GM19468 (cell line): ENCODE measurements around the gene CCR5AS.

ENCODE experiments used
- ATAC-seq: cut with Tn5 transposase; IDR thresholded peaks from one replicate; pipeline ENCODE4 v1.9.1; 2021; ENCODE audit warnings: mild to moderate bottlenecking, moderate library complexity, moderate number of reproducible peaks; ENCODE audit not compliant: unreplicated experiment; ENCODE audit errors: extremely low read depth

Gene CCR5AS

GRCh38 chr3:46361408-46362283 lies 45.2 kb downstream of the CCR5AS start:
- no peak for ATAC-seq

GRCh38 chr3:46360907-46361306 lies 46.0 kb downstream of the CCR5AS start:
- no peak for ATAC-seq

- no peak for ATAC-seq
These were observed 47.0 kb downstream of the CCR5AS start for GRCh38 chr3:46359733-46360493.

- ATAC-seq, result no peak
These were observed 48.4 kb downstream of the CCR5AS start for GRCh38 chr3:46358466-46358865.

- no peak for ATAC-seq
These were observed 50.0 kb downstream of the CCR5AS start for GRCh38 chr3:46356909-46357308.

GRCh38 chr3:46356276-46356675 lies 50.6 kb downstream of the CCR5AS start:
- no peak for ATAC-seq

DNA sequence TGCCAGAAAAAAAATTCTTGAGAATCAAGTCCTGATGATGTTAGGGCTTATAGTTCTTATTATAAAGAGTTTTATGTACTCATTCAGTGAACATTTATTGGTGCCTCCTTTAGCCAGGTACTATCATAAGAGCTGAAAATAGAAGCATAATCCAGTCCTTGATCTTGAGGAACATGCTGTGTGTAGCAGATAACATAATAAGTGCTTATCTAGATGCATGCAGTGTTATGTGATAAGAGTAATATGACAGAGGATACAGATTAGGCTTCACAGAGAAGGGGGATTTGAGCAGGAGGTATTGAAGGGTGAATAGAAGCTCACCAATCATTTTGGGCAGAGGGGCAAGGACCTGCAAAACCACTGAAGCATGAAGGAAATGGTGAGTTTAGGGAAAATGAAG lies 51.9 kb downstream of the CCR5AS start:
- no peak for ATAC-seq

- no peak for ATAC-seq
These were observed 52.4 kb downstream of the CCR5AS start for GRCh38 chr3:46354478-46354877.

DNA sequence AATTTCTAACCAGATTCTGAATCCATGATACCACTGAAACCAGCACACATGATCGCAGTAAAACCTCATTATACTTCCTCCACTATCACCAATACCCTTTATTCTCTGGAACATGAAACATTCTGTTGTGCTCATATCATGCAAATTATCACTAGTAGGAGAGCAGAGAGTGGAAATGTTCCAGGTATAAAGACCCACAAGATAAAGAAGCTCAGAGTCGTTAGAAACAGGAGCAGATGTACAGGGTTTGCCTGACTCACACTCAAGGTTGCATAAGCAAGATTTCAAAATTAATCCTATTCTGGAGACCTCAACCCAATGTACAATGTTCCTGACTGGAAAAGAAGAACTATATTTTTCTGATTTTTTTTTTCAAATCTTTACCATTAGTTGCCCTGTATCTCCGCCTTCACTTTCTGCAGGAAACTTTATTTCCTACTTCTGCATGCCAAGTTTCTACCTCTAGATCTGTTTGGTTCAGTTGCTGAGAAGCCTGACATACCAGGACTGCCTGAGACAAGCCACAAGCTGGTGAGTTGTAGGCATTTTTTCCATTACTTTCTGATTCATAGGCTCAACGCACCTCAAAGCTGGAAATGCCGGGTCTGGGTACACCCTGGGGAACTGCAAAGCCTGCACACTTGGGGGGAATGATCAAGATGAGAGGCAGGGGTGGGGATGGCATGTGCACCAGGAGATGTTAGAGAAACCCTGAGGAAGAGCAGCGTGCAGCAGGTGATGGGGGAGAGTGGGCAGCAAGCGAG lies 53.0 kb downstream of the CCR5AS start, which contains the start of gene CCR2:
Gene CCR2 (plus strand): TSS at position 465 of the 764 bp plus-strand sequence. CDS start 3,417 bp downstream, outside the sequence.
- no peak for ATAC-seq

- ATAC-seq, result no peak
These were observed 53.8 kb downstream of the CCR5AS start for GRCh38 chr3:46353090-46353489.

DNA sequence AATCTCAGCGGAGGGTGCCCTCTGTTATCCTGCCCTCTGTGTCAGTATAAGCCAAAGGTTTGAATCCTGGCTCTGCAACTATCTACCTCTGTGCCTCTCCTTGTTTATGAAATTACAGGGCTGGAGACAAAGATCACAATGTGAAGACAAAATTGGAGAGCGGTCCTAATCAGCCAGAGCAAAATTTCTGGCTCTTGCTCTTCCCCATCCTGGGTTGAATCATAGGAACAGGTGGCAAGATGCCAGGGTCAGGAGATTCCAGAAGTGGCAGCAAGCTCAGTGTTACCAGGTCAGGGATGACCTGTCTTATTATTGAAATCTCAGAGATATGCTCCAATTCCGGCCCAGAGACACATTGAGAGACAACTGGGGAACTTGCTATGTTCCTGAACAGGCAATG lies 55.2 kb downstream of the CCR5AS start:
- no peak for ATAC-seq

DNA sequence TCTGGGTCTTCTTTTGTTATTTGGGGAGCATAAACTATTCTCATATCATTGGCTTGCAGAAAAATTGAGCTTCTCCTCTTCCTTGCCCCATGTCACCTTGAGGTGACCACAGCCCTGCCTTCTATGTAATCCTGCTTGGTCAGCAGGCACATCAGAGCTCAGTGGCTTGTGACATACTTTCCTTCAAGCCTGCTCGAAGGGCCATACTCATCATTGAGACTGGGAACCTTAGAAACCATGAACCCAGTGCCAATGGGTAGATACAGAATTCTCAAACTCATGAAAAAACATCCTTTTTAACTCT lies 56.7 kb downstream of the CCR5AS start:
- ATAC-seq, result no peak

DNA sequence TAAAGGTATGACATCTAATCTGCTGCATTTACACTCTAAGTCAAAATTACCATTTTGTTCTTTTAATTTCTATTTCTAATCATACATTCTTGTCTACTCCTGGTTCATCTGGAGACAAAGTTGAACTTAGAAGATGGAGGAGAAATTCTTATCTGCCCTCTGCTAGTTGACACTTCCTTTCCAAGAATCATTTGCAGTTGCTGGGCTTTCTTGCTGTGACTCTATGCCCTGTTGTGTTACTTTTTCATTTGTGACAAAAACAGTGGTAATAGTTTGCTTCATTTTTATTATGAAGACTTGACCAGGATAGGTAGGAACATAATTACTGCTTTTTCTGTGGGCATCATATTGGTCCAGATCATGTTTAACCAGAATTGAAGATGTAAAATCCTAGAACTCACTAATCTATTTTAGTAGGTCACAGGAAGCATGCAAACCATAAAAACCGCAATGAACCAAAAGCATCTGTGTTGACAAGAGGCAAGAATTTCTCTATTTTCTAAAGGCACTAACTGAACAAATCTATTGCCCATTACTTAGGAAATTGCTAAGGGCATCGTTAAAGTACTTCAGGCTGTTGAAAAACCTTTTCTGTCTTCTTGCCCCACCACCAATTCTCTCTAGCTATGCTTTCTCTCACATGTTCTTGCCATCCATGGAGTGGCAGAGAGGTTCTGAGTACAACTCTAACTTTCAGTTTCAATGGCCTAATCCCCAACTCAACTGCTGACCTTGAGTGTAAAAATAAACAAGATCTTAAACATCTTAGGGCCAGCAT lies 57.2 kb downstream of the CCR5AS start:
- ATAC-seq, result peak; percentile 59

GRCh38 chr3:46348823-46349482 lies 57.9 kb downstream of the CCR5AS start:
- ATAC-seq, result no peak

GRCh38 chr3:46344476-46344875 lies 62.4 kb downstream of the CCR5AS start:
- ATAC-seq, result no peak

GRCh38 chr3:46338840-46339239 lies 68.0 kb downstream of the CCR5AS start:
- ATAC-seq, result no peak

GRCh38 chr3:46337911-46338310 lies 69.0 kb downstream of the CCR5AS start:
- ATAC-seq, result no peak

- no peak for ATAC-seq
These were observed 71.3 kb downstream of the CCR5AS start for GRCh38 chr3:46335541-46335940.

DNA sequence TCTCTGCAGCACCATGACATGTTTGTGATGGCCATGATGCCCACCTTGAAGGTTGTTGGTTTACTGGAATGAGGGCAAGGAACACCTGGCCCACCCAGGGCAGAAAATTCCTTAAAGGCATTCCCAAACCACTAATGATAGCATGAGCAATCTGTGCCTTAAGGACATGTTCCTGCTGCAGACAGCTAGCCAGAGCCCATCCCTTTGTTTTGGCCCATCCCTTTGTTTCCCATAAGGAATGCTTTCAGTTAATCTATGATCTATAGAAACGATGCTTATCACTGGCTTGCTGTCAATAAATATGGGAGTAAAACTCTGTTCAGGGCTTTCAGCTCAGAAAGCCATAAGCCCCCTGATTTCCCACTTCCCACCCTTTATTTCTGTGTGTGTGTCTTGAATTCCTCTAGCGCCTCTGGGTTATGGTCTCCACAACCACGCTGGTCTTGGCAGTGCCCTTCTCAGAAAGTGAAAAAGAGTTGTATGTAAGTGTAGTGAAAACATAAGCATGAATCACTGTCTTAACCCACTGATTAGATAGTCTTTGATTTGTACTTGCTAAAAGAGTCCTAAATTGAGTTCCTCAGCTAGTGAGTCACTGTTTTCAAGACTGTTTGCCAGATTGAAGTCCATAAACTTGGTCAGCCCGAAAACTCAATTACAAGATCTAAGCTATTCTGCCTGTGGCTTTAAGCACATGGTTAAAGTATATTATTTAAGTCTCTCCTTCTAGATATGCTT lies 72.0 kb downstream of the CCR5AS start:
- ATAC-seq, result no peak
